ENCODE results near the gene NSD1. TPM values are rescaled to one million over a fixed set of nuclear protein-coding genes. Genes with fewer than 3 reads are reported as not detected.

Gene NSD1
- total and polyA plus RNA-seq, 2 donors (not counting 1 experiment from before 2014, with no cell fraction given), result 19.3 to 52.8 TPM

- Histone ChIP-seq H3K9ac (ENCODE audit: insufficient read depth, low read length) (no peak overlapping the region), H3K9me3 (ENCODE audit: control insufficient read depth, insufficient read depth, low read depth, low read length) (no peaks in the 10 kb centered on the region), H3K4me1 (ENCODE audit: control insufficient read depth, extremely low read depth, insufficient read depth, low read length) (peaks cover 18% of the 10 kb centered on the region), H3K27ac (ENCODE audit: insufficient read depth, low read length) (peak overlapping the region; percentile 10), H3K27me3 (ENCODE audit: control insufficient read depth, insufficient read depth, low read length) (peaks cover 6% of the 10 kb centered on the region), H3K79me2 (ENCODE audit: control insufficient read depth, insufficient read depth, low read length) (no peaks in the 10 kb centered on the region), H3K4me3 (replicated peaks in 1 of 4; ENCODE audit: control extremely low read depth in 1 of 4, insufficient read depth in 1 of 4, low read depth in 3 of 4, low read length in 4 of 4) (no peak overlapping the region), H4K20me1 (ENCODE audit: control insufficient read depth, extremely low read depth, insufficient read depth, low read length) (no peaks in the 10 kb centered on the region), H3K4me2 (ENCODE audit: extremely low read depth, insufficient read depth, low read length) (no peak overlapping the region), H2AFZ (ENCODE audit: low read length) (no peak overlapping the region), H3K36me3 (ENCODE audit: control insufficient read depth, insufficient read depth, low read length) (peaks cover 7% of the 10 kb centered on the region)
- TF ChIP-seq EZH2 (IDR thresholded peaks at IDR 0.05; ENCODE audit: low read length, missing control alignments), result no peak
- no peak for TF ChIP-seq CTCF (conservative IDR thresholded peaks at IDR 0.05 in 1 of 2, IDR thresholded peaks at IDR 0.05 in 1 of 2; ENCODE audit: low read depth in 1 of 2, low read length in 2 of 2)
- DNase-seq (ENCODE audit: low read depth in 2 of 2), result no peak
Observed at GRCh38 chr5:177099422-177100093, 34.0 kb upstream of the NSD1 start.

- Histone ChIP-seq H3K4me3 (replicated peaks in 1 of 4; ENCODE audit: control extremely low read depth in 1 of 4, insufficient read depth in 1 of 4, low read depth in 3 of 4, low read length in 4 of 4) (no peak overlapping the region), H2AFZ (ENCODE audit: low read length) (no peak overlapping the region), H3K27ac (ENCODE audit: insufficient read depth, low read length) (no peak overlapping the region), H3K9ac (ENCODE audit: insufficient read depth, low read length) (no peak overlapping the region), H4K20me1 (ENCODE audit: control insufficient read depth, extremely low read depth, insufficient read depth, low read length) (no peaks in the 10 kb centered on the region), H3K9me3 (ENCODE audit: control insufficient read depth, insufficient read depth, low read depth, low read length) (no peaks in the 10 kb centered on the region), H3K4me1 (ENCODE audit: control insufficient read depth, extremely low read depth, insufficient read depth, low read length) (peaks cover 13% of the 10 kb centered on the region), H3K4me2 (ENCODE audit: extremely low read depth, insufficient read depth, low read length) (no peak overlapping the region), H3K27me3 (ENCODE audit: control insufficient read depth, insufficient read depth, low read length) (peaks cover 6% of the 10 kb centered on the region), H3K36me3 (ENCODE audit: control insufficient read depth, insufficient read depth, low read length) (peaks cover 5% of the 10 kb centered on the region), H3K79me2 (ENCODE audit: control insufficient read depth, insufficient read depth, low read length) (no peaks in the 10 kb centered on the region)
- no peak for DNase-seq (ENCODE audit: low read depth in 2 of 2)
- TF ChIP-seq EZH2 (IDR thresholded peaks at IDR 0.05; ENCODE audit: low read length, missing control alignments) (no peak), CTCF (conservative IDR thresholded peaks at IDR 0.05 in 1 of 2, IDR thresholded peaks at IDR 0.05 in 1 of 2; ENCODE audit: low read depth in 1 of 2, low read length in 2 of 2) (no peak)
Observed at GRCh38 chr5:177100714-177101121, 32.9 kb upstream of the NSD1 start.

- Histone ChIP-seq H3K36me3 (ENCODE audit: control insufficient read depth, insufficient read depth, low read length) (no peaks in the 10 kb centered on the region), H3K9me3 (ENCODE audit: control insufficient read depth, insufficient read depth, low read depth, low read length) (no peaks in the 10 kb centered on the region), H3K27me3 (ENCODE audit: control insufficient read depth, insufficient read depth, low read length) (peaks cover 6% of the 10 kb centered on the region), H3K79me2 (ENCODE audit: control insufficient read depth, insufficient read depth, low read length) (no peaks in the 10 kb centered on the region), H3K27ac (ENCODE audit: insufficient read depth, low read length) (no peak overlapping the region), H2AFZ (ENCODE audit: low read length) (no peak overlapping the region), H3K4me3 (replicated peaks in 1 of 4; ENCODE audit: control extremely low read depth in 1 of 4, insufficient read depth in 1 of 4, low read depth in 3 of 4, low read length in 4 of 4) (no peak overlapping the region), H3K9ac (ENCODE audit: insufficient read depth, low read length) (no peak overlapping the region), H3K4me2 (ENCODE audit: extremely low read depth, insufficient read depth, low read length) (no peak overlapping the region), H4K20me1 (ENCODE audit: control insufficient read depth, extremely low read depth, insufficient read depth, low read length) (no peaks in the 10 kb centered on the region), H3K4me1 (ENCODE audit: control insufficient read depth, extremely low read depth, insufficient read depth, low read length) (peaks cover 4% of the 10 kb centered on the region)
- no peak for TF ChIP-seq CTCF (conservative IDR thresholded peaks at IDR 0.05 in 1 of 2, IDR thresholded peaks at IDR 0.05 in 1 of 2; ENCODE audit: low read depth in 1 of 2, low read length in 2 of 2)
- no peak for TF ChIP-seq EZH2 (IDR thresholded peaks at IDR 0.05; ENCODE audit: low read length, missing control alignments)
- no peak for DNase-seq (ENCODE audit: low read depth in 2 of 2)
Observed at GRCh38 chr5:177103523-177104253, 29.9 kb upstream of the NSD1 start.

All from fibroblast of lung (primary cell).